Neural progenitor cell (in vitro differentiated cells): ENCODE results near the gene WDR5. TPM values are rescaled to one million over a fixed set of nuclear protein-coding genes. Genes with fewer than 3 reads are reported as not detected.

Experiments
- DNase-seq: peaks from one replicate; pipeline ENCODE4 v3.0.0-alpha.2; 2016; ENCODE audit warnings: low spot score
- H2AFZ ChIP-seq: fragments of 200-600 bp; sonication (generic); replicated peaks from 2 replicates; pipeline ENCODE4 v1.6.1; 2016; ENCODE audit warnings: antibody characterized with exemption
- H3F3A ChIP-seq: fragments of 200-600 bp; sonication (generic); 2 replicates; pipeline ENCODE4 v1.6.1; 2016; ENCODE audit warnings: antibody characterized with exemption, low read depth
- H3K27ac ChIP-seq: fragments of 200-600 bp; sonication (generic); 2 replicates; pipeline ENCODE4 v1.5.1; 2016; ENCODE audit warnings: mild to moderate bottlenecking
- H3K27me3 ChIP-seq: fragments of 200-600 bp; sonication (generic); 2 replicates; pipeline ENCODE4 v1.6.1; 2016; ENCODE audit warnings: mild to moderate bottlenecking, moderate library complexity
- H3K36me3 ChIP-seq: fragments of 200-600 bp; sonication (generic); 2 replicates; pipeline ENCODE4 v1.5.1; 2016
- H3K4me1 ChIP-seq: fragments of 200-600 bp; sonication (generic); 2 replicates; pipeline ENCODE4 v1.6.1; 2016; ENCODE audit warnings: mixed run types
- H3K4me2 ChIP-seq: fragments of 200-600 bp; sonication (generic); 2 replicates; pipeline ENCODE4 v1.6.1; 2016
- H3K4me3 ChIP-seq: fragments of 200-600 bp; sonication (generic); 2 replicates; pipeline ENCODE4 v1.5.1; 2016
- H3K79me2 ChIP-seq: fragments of 200-600 bp; sonication (generic); 2 replicates; pipeline ENCODE4 v1.6.1; 2016; ENCODE audit warnings: low read depth
- H3K9ac ChIP-seq: fragments of 200-600 bp; sonication (generic); 2 replicates; pipeline ENCODE4 v1.6.1; 2016
- H3K9me3 ChIP-seq: fragments of 200-600 bp; sonication (generic); 2 replicates; pipeline ENCODE4 v1.5.1; 2016; ENCODE audit warnings: low read depth
- H4K20me1 ChIP-seq: fragments of 200-600 bp; sonication (generic); 2 replicates; pipeline ENCODE4 v1.6.1; 2016; ENCODE audit warnings: low read depth
- H3K27ac Mint-ChIP-seq: 3 replicates; pipeline ENCODE4 v1.8.0; 2021; ENCODE audit warnings: mixed read lengths
- H3K27me3 Mint-ChIP-seq: 2 replicates; pipeline ENCODE4 v1.8.0; 2022; ENCODE audit warnings: low read depth, mild to moderate bottlenecking, inconsistent platforms, moderate library complexity, mixed read lengths; ENCODE audit not compliant: insufficient read depth
- H3K36me3 Mint-ChIP-seq: 3 replicates; pipeline ENCODE4 v1.8.0; 2021; ENCODE audit warnings: mixed read lengths
- H3K4me1 Mint-ChIP-seq: 3 replicates; pipeline ENCODE4 v1.8.0; 2021; ENCODE audit warnings: mixed read lengths
- H3K4me3 Mint-ChIP-seq: 3 replicates; pipeline ENCODE4 v1.8.0; 2021; ENCODE audit warnings: mild to moderate bottlenecking, moderate library complexity, mixed read lengths
- H3K9me3 Mint-ChIP-seq: 3 replicates; pipeline ENCODE4 v1.8.0; 2020; ENCODE audit warnings: mixed read lengths
- EZH2 ChIP-seq: fragments of 200-600 bp; sonication (generic); IDR thresholded peaks from 2 replicates; pipeline ENCODE4 v1.6.1; 2017; ENCODE audit warnings: antibody characterized with exemption, mild to moderate bottlenecking, moderate library complexity
- EZH2phosphoT487 ChIP-seq: fragments of 200-600 bp; sonication (generic); IDR thresholded peaks from 2 replicates; pipeline ENCODE4 v1.6.1; 2017; ENCODE audit warnings: antibody characterized with exemption
- total RNA-seq: library from RNA; depleted of rRNA; stranded (reverse); fragments of >200 nt; gene quantifications from 2 replicates; pipeline ENCODE4 v1.2.3, GENCODE V29; 2015; ENCODE audit warnings: low replicate concordance
- TF ChIP-seq, protein P1 (sequence below): fragments of 200-600 bp; sonication (generic); IDR thresholded peaks from 2 replicates; pipeline ENCODE4 v1.5.1; 2017; ENCODE audit warnings: antibody characterized with exemption, mild to moderate bottlenecking

Gene WDR5
- total RNA-seq, 1 donor from 2014 or later = 26.7 TPM

GRCh38 chr9:134182554-134183085 is 46.7 kb downstream of the WDR5 start:
- Mint-ChIP-seq H3K9me3 (peaks cover 2% of the 10 kb centered on the region), H3K36me3 (no peaks in the 10 kb centered on the region), H3K4me3 (peak overlapping the region; percentile 25), H3K27me3 (peaks cover 13% of the 10 kb centered on the region), H3K4me1 (peaks cover 13% of the 10 kb centered on the region), H3K27ac (peak overlapping the region; percentile 32)
- Histone ChIP-seq H2AFZ (no peak overlapping the region), H3K4me1 (no peaks in the 10 kb centered on the region), H3K9ac (no peak overlapping the region), H3K79me2 (no peaks in the 10 kb centered on the region), H3K4me2 (no peak overlapping the region), H3F3A (peaks cover 12% of the 10 kb centered on the region), H3K4me3 (no peak overlapping the region), H4K20me1 (no peaks in the 10 kb centered on the region), H3K9me3 (no peaks in the 10 kb centered on the region), H3K27me3 (no peaks in the 10 kb centered on the region), H3K27ac (no peak overlapping the region), H3K36me3 (no peaks in the 10 kb centered on the region)
- no peak for DNase-seq
- no peak for TF ChIP-seq EZH2
- TF ChIP-seq, protein P1, sequence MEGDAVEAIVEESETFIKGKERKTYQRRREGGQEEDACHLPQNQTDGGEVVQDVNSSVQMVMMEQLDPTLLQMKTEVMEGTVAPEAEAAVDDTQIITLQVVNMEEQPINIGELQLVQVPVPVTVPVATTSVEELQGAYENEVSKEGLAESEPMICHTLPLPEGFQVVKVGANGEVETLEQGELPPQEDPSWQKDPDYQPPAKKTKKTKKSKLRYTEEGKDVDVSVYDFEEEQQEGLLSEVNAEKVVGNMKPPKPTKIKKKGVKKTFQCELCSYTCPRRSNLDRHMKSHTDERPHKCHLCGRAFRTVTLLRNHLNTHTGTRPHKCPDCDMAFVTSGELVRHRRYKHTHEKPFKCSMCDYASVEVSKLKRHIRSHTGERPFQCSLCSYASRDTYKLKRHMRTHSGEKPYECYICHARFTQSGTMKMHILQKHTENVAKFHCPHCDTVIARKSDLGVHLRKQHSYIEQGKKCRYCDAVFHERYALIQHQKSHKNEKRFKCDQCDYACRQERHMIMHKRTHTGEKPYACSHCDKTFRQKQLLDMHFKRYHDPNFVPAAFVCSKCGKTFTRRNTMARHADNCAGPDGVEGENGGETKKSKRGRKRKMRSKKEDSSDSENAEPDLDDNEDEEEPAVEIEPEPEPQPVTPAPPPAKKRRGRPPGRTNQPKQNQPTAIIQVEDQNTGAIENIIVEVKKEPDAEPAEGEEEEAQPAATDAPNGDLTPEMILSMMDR = no peak
- TF ChIP-seq EZH2phosphoT487 = no peak

DNA sequence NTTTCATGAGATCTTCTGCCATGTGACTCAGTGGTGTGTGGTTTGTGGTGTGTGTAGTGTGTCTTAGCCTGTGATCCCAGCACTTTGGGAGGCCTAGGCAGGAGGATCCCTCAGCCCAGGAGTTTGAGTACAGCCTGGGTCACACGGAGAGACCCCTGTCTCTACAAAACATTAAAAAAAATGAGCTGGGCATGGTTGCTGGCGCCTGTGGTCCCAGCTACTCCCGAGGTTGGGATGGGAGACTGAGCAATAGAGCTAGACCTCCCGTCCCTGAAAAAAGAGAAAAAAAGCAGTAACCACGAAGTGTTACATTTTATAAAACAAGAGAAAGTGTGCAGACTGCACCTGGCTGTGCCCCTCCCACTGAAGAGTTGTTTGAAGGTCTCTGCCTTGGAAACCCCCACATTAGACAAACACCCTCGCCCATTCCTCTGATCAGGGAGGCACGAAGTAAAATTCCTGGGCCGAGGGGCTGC is 49.7 kb downstream of the WDR5 start:
- TF ChIP-seq, protein P1 = no peak
- no peak for TF ChIP-seq EZH2
- no peak for TF ChIP-seq EZH2phosphoT487
- Histone ChIP-seq H2AFZ (no peak overlapping the region), H3K4me2 (no peak overlapping the region), H3K9me3 (no peaks in the 10 kb centered on the region), H3K36me3 (no peaks in the 10 kb centered on the region), H3F3A (peaks cover 12% of the 10 kb centered on the region), H3K27me3 (no peaks in the 10 kb centered on the region), H3K27ac (no peak overlapping the region), H3K4me3 (no peak overlapping the region), H3K79me2 (no peaks in the 10 kb centered on the region), H3K4me1 (peaks cover 12% of the 10 kb centered on the region), H4K20me1 (no peaks in the 10 kb centered on the region), H3K9ac (no peak overlapping the region)
- Mint-ChIP-seq H3K4me3 (no peak overlapping the region), H3K9me3 (no peaks in the 10 kb centered on the region), H3K27me3 (peaks cover 15% of the 10 kb centered on the region), H3K27ac (no peak overlapping the region), H3K4me1 (peaks cover 18% of the 10 kb centered on the region), H3K36me3 (no peaks in the 10 kb centered on the region)
- no peak for DNase-seq

DNA sequence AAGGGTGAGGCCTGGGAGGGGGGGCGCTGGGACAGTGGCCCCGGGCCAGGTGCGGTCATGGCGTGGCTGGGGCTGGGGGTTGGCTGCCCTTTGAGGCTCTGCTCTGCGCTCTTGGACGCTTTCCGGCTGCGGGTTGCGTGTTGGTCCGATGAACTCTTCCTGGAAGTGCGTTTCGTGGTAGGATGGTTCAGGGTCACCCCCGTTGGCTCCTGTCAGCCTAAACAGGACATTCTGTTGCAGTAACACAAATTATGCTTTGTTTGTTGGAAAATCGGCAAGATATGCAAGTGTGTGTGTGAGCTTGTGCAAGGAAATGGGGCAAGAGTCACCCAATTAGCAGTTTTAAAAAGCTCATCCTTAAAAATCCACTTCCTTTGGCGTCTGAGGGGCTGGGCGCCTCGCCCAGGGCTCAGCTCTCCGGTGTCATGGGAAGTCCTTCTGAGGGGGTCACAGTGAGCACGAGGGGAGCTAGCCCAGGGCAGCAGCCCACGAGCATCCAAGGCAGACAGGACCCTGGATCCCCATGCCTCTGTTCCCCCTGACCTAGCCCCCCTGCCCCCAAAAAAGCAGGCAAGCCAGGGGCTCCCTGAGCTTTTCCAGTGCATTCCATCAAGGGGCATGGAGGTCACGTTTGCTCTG is 50.7 kb downstream of the WDR5 start:
- H3K4me1 Mint-ChIP-seq = peaks cover 18% of the 10 kb centered on the region
- no peaks in the 10 kb centered on the region for H3K36me3 Mint-ChIP-seq
- no peak for DNase-seq
- Histone ChIP-seq H3K4me1 (peaks cover 12% of the 10 kb centered on the region), H2AFZ (no peak overlapping the region), H3K9ac (no peak overlapping the region), H3K9me3 (no peaks in the 10 kb centered on the region), H3F3A (peaks cover 12% of the 10 kb centered on the region), H3K27me3 (no peaks in the 10 kb centered on the region), H4K20me1 (no peaks in the 10 kb centered on the region), H3K79me2 (no peaks in the 10 kb centered on the region), H3K4me3 (no peak overlapping the region), H3K36me3 (no peaks in the 10 kb centered on the region), H3K27ac (no peak overlapping the region), H3K4me2 (no peak overlapping the region)
- TF ChIP-seq, protein P1 = no peak
- no peak for TF ChIP-seq EZH2
- no peak for TF ChIP-seq EZH2phosphoT487
- no peak overlapping the region for H3K27ac Mint-ChIP-seq
- no peaks in the 10 kb centered on the region for H3K9me3 Mint-ChIP-seq
- peaks cover 13% of the 10 kb centered on the region for H3K27me3 Mint-ChIP-seq
- no peak overlapping the region for H3K4me3 Mint-ChIP-seq
